Right cardiac atrium (tissue), 5 donors: ENCODE results near the gene SNRPB2. TPM values are rescaled to one million over a fixed set of nuclear protein-coding genes. Genes with fewer than 3 reads are reported as not detected.

Experiments
- ATAC-seq, 2 donors: fragments of 200-7000 bp; cut with Tn5 transposase; one replicate each; pipeline versions ENCODE4 v1.8.0 to v1.9.1; 2020; ENCODE audit warnings: moderate library complexity in 2 of 2, mild to moderate bottlenecking in 1 of 2
- DNase-seq, 3 donors: peaks; one replicate each; pipeline ENCODE4 v3.0.0-alpha.2; 2020
- H3K27ac ChIP-seq: one replicate; pipeline ENCODE4 v1.5.1; 2013; ENCODE audit warnings: mild to moderate bottlenecking, low read length, control low read depth, moderate library complexity
- H3K27me3 ChIP-seq: one replicate; pipeline ENCODE4 v1.6.1; 2013; ENCODE audit not compliant: control insufficient read depth, insufficient read depth
- H3K4me1 ChIP-seq: one replicate; pipeline ENCODE4 v1.6.1; 2013; ENCODE audit warnings: low read length; ENCODE audit not compliant: control insufficient read depth, insufficient read depth
- H3K4me3 ChIP-seq: one replicate; pipeline ENCODE4 v1.5.1; 2013; ENCODE audit warnings: low read length, control low read depth
- H3K9me3 ChIP-seq: one replicate; pipeline ENCODE4 v1.6.1; 2013; ENCODE audit warnings: low read length; ENCODE audit not compliant: control insufficient read depth
- WGBS: extraction: QIAGEN DNeasy Blood & Tissue Kit; methylation state at CpG from one replicate; pipeline ENCODE4 v1.1.7; 2013; 5-methylcytosine and 5-hydroxymethylcytosine counted together
- intact Hi-C, 4 donors: fragments of 100-400 bp; cut with DNase I; formaldehyde crosslinking; loops; one replicate each; pipeline versions ENCODE4 v1.11.0 to v1.14.0; 2022 to 2023
- polyA plus RNA-seq: library from polyadenylated mRNA; stranded (reverse); fragments of 200-250 nt; gene quantifications from one replicate; pipeline ENCODE4 v1.2.3, GENCODE V29; 2013
- total RNA-seq, 4 donors: library from RNA; stranded (reverse); fragmentation: NEBNext Ultra II Directional; extraction: Animal tissue kit (Norgen Biotek cat#: 25700); gene quantifications; one replicate each; pipeline ENCODE4 v1.2.1, GENCODE V29; 2021
- donor health status: healthy with polysubstance abuse.
- donor health status: DM: no; HTN: yes; CAD: no.
- donor health status: DM: no; HTN: no; CAD: no.
- donor health status: DM: no; HTN: yes; CAD: no; lungs with severe emphysema.
- donor health status: DM: yes; HTN: yes; CAD: no.

Gene SNRPB2
- total and polyA plus RNA-seq, 5 donors: 31.8 to 50.8 (median 38.2) TPM

DNA sequence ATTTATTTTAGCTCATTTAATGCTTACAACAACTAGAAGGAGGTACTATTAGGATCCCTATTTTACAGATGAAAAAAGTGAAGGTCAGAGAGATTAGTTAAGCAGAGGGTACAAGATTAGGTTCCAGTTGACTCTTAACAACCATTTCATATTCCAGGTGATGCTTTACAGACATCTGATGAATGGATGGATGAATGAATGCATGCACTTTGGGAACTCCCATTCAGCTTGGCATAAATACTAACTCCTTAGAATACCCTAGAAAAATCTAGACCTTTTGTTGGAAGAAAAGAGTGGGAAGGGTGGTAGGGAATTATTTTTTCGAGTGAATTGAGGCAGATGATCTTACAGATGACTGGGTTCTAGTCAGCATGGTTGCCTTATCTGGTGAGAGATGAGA is 746 bp upstream of the SNRPB2 start:
- Histone ChIP-seq H3K27me3 (no peaks in the 10 kb centered on the region), H3K9me3 (no peaks in the 10 kb centered on the region), H3K4me3 (peak overlapping the region; percentile 99), H3K4me1 (no peaks in the 10 kb centered on the region), H3K27ac (no peak overlapping the region)
- intact Hi-C loops: no loop called here
- 98% methylated on average over 1 of the region's 1 CpG for WGBS
- ATAC-seq (no peak), DNase-seq (no peak)

DNA sequence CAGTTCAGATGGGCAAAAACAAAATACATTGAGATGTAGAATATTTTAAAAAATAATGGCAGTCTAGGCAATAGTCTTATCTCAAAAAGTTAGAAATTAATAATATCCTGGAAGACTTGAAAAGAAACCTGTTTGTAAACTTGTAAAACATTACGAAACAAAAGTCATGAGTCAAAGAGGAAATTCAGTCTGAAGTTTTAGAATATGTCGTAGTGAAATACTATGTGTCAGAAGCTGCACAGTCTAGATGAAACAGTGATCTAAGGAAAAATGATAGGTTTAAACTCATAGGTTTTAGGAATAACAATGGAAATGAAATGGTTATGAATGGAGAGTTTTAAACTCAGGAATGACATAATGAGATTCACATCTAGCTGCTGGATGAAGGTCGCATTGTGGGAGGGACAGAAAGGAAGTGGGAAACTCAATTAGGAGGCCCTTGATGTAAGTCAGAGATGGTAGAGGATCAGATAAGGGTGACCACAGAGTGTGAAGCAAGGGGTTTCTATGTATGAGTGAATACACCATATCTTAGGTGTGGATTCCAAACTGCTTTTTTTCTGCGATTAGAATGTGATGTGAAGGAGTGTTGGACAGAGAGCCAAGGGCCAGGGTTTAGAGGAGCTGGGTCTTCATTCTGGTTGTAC is 2.8 kb downstream of the SNRPB2 start:
- Histone ChIP-seq H3K27ac (no peak overlapping the region), H3K27me3 (no peaks in the 10 kb centered on the region), H3K4me1 (no peaks in the 10 kb centered on the region), H3K9me3 (no peaks in the 10 kb centered on the region), H3K4me3 (no peak overlapping the region)
- ATAC-seq (no peak), DNase-seq (no peak)
- intact Hi-C loops: no loop called here
- WGBS: 78% methylated on average over 4 of the region's 4 CpGs

DNA sequence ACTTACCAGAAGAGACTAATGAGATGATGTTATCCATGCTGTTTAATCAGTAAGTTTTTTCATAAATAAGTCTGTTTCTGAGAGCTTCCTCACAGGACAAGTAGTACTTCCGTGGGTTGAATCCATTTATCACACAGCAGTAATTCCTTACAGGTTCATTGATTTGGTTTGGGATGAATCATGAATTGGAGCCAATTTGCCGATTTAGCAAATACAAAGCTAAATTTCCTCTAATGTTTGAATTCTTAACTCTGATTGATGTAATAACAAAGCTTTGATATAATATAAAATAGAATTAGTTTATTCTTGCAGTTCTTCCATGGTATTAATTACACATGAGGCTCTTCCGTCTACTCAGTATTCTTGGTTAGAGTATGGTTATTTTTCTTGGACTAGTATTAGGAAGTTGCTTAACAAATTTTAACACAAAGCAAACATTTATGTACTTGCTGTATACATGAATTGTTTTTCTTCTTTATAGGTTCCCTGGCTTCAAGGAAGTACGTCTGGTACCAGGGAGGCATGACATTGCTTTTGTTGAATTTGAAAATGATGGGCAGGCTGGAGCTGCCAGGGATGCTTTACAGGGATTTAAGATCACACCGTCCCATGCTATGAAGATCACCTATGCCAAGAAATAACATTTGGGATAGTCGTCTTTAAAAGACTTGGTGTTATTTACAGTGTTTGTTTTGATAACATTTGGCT is 10.7 kb downstream of the SNRPB2 start:
- Histone ChIP-seq H3K9me3 (no peaks in the 10 kb centered on the region), H3K4me1 (no peaks in the 10 kb centered on the region), H3K27ac (no peak overlapping the region), H3K4me3 (no peak overlapping the region), H3K27me3 (no peaks in the 10 kb centered on the region)
- intact Hi-C loops: no loop called here
- 86% methylated on average over 6 of the region's 6 CpGs for WGBS
- ATAC-seq: no peak
- DNase-seq: no peak

DNA sequence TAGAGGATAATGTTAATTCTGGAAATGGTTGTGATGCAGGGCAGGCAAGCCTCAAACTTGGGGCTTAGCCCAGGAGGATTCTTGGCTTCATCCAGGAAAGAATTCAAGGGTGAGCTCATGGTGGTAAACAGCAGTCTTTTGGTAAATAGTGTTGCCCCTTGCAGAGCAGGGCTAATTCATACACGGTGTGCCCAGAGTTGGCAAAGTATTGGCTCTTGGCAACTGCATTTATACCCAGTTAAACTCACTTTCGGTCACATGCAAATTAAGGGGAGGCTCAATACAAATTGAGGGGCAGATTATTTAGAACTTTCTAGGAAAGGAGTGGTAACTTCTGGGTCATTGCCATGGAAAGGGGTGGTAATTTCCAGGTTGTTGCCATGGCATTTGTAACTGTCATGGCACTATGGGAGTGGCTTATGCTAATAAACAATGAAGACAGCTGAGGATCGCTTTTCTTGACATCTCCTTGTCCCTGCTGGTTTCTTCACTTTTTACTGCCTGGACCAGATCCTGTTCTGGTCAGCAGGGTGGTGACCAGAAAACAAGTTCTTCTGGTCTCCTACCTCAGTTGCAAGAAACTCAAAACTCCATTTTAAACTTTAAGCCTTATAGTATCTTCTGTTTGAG is 14.5 kb downstream of the SNRPB2 start:
- no peak for DNase-seq
- 80% methylated on average over 3 of the region's 3 CpGs for WGBS
- H3K9me3 ChIP-seq: no peaks in the 10 kb centered on the region
- intact Hi-C loops: no loop called here
- no peak for ATAC-seq
- no peaks in the 10 kb centered on the region for H3K27me3 ChIP-seq
- no peaks in the 10 kb centered on the region for H3K4me1 ChIP-seq
- H3K27ac ChIP-seq: no peak overlapping the region
- H3K4me3 ChIP-seq: no peak overlapping the region

DNA sequence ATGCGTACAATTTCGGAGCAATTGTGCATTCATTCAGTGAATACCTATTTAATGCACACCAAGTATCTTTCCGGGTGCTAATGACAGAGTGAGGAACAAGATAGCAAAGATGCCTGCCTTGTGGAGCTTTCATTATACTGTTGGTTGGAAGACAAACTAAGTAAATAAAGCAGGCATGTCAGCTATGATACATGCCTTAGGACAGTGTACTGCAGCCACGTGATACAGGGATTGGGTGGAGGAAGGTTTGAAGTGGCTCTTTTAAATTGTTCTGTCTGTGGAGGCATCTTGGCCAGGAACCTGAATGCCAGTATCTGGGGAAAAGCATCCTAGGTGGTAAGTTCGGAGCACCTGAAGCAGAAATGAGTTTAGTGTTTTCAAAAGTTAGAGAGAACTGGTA is 15.4 kb downstream of the SNRPB2 start:
- 85% methylated on average over 5 of the region's 5 CpGs for WGBS
- ATAC-seq (no peak), DNase-seq (no peak)
- H3K9me3 ChIP-seq: no peaks in the 10 kb centered on the region
- no peaks in the 10 kb centered on the region for H3K4me1 ChIP-seq
- H3K27ac ChIP-seq: no peak overlapping the region
- intact Hi-C loops: no loop called here
- H3K27me3 ChIP-seq: no peaks in the 10 kb centered on the region
- no peak overlapping the region for H3K4me3 ChIP-seq

DNA sequence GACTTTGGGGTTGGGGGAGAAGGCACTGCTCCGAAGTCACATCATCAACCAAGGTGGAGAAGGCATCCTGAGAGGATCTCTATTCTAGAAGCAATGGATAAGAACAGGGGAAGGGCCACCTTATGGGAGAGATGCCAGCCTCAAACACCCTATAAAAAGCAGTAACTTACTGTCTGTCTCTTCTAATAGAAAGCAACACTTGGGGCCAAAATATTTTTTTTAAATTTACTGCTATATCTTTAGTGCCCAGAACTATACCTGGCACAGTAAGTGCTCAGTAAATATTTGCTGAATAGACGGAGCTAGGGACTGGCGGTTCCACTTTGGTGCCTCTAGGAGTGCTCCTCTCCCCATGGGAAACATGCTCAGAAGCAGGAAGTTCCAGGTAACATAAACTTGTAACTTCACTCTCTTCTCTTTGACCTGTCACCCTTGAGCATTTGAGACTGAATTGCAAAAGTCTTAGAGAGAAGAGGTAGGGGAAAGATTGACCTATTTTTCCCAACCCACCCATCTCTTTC is 17.5 kb downstream of the SNRPB2 start:
- DNase-seq: no peak
- Histone ChIP-seq H3K27me3 (no peaks in the 10 kb centered on the region), H3K4me3 (no peak overlapping the region), H3K4me1 (no peaks in the 10 kb centered on the region), H3K27ac (no peak overlapping the region), H3K9me3 (no peaks in the 10 kb centered on the region)
- ATAC-seq: no peak
- 74% methylated on average over 3 of the region's 3 CpGs for WGBS
- intact Hi-C loops: no loop called here

DNA sequence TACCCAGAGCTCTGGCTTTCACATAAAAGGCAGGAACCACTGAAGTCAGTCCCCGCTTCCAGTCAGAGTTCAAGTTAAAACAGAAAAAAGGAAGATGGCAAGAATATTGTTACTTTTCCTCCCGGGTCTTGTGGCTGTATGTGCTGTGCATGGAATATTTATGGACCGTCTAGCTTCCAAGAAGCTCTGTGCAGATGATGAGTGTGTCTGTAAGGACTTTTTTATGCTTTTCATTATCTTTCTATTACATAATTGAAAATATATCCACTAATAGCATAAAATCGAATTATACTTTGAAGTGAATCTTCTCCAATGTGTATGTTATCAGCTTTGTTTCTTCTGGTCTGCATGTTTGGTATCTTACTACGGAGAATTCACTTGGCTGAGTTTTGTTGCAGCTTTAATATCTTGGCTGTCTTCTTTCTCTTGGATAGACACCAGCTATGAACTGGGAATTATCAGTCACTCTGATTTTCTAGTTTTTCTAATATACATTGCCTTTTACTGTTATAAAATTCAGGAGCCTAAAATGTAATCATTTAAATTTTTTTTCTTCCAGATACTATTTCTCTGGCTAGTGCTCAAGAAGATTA is 18.6 kb downstream of the SNRPB2 start, which contains the start of gene OTOR:
Gene OTOR, plus strand, starts transcription at position 51 of the 593 bp plus-strand sequence. Its CDS starts 44 bp downstream, at position 95.
- no peak for DNase-seq
- 57% methylated on average over 5 of the region's 5 CpGs for WGBS

DNA sequence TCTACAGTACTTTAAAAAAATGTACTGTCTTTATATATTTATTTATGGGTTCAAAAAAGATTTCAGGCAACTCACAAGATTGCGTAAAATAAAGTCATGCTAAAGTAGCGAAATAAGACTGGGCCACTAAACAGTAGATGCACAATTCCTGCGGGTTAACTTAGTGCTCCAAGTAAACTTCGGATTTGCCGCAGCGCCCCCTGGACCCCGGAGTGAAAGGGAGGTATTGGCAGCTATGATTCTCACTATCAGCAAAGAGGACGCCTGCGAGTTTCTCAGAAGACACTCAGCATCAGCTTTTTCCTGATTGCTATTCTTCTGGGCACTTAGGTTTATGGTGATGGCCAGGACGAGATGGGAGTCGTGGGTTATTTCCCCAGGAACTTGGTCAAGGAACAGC is 19.7 kb downstream of the SNRPB2 start:
- no peaks in the 10 kb centered on the region for H3K27me3 ChIP-seq
- no peaks in the 10 kb centered on the region for H3K9me3 ChIP-seq
- intact Hi-C loops: no loop called here
- H3K4me1 ChIP-seq: no peaks in the 10 kb centered on the region
- DNase-seq (no peak), ATAC-seq (no peak)
- H3K27ac ChIP-seq: no peak overlapping the region
- no peak overlapping the region for H3K4me3 ChIP-seq
- 48% methylated on average over 11 of the region's 11 CpGs for WGBS

More for the DNA sequence above, 18.6 kb downstream of the SNRPB2 start, which contains the start of gene OTOR:
- ATAC-seq: no peak
- H3K27me3 ChIP-seq: no peaks in the 10 kb centered on the region
- intact Hi-C loops: no loop called here
- H3K4me1 ChIP-seq: no peaks in the 10 kb centered on the region
- no peaks in the 10 kb centered on the region for H3K9me3 ChIP-seq
- H3K27ac ChIP-seq: no peak within 1 kb of the TSS
- H3K4me3 ChIP-seq: no peak within 1 kb of the TSS

DNA sequence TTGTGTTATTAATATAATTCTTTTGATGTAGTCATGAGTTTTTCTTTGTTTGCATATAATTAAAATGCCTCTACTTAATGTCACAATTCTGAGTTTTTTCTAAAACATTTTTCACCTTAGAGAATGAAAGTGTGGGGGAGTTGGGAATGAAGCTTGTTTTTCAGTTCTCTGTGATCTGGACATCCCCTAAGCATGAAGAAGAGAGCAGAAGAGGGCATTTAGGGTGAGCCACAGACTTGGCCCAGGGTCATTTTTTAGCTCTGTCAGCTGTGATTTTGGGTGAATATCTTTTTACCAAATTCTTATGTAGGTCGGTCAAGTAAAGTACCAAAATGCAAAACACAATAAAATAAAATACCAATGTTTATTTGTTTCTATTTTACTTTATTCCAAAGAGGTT is 22.3 kb downstream of the SNRPB2 start:
- Histone ChIP-seq H3K9me3 (no peaks in the 10 kb centered on the region), H3K4me1 (no peaks in the 10 kb centered on the region), H3K4me3 (no peak overlapping the region), H3K27ac (no peak overlapping the region), H3K27me3 (no peaks in the 10 kb centered on the region)
- intact Hi-C loops: no loop called here
- DNase-seq (no peak), ATAC-seq (no peak)
- 66% methylated on average over 1 of the region's 1 CpG for WGBS

DNA sequence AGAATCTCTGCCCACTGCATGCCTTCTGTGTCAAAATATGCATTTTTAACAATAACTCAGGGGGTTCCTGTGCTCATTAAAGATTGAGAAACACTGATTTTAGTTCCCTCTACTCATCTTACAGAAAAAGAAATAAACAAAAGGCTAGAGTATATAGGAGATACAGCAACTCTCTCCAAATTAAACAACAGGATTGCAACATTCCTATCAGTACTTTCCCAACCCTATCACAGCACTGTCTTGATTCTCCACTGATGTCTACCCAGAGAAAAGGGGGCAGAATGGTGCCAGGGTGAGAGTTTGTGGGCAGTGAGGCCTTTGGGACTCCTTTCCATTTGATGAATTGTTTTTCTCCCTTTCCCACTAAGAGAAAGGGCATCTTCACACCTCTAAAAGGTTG is 23.1 kb downstream of the SNRPB2 start:
- Histone ChIP-seq H3K27me3 (no peaks in the 10 kb centered on the region), H3K4me3 (no peak overlapping the region), H3K9me3 (no peaks in the 10 kb centered on the region), H3K4me1 (no peaks in the 10 kb centered on the region), H3K27ac (no peak overlapping the region)
- intact Hi-C loops: no loop called here
- ATAC-seq: no peak
- DNase-seq: no peak
